GM21723 (cell line): ENCODE measurements around the gene SPTLC2.
A peak's percentile ranks its signal among the peaks of the same experiment; 100 is the strongest.

Source experiments
- ATAC-seq: cut with Tn5 transposase; IDR thresholded peaks from one replicate; pipeline ENCODE4 v1.9.1; 2021; ENCODE audit warnings: mild to moderate bottlenecking, moderate library complexity; ENCODE audit not compliant: unreplicated experiment

The SPTLC2 gene

DNA sequence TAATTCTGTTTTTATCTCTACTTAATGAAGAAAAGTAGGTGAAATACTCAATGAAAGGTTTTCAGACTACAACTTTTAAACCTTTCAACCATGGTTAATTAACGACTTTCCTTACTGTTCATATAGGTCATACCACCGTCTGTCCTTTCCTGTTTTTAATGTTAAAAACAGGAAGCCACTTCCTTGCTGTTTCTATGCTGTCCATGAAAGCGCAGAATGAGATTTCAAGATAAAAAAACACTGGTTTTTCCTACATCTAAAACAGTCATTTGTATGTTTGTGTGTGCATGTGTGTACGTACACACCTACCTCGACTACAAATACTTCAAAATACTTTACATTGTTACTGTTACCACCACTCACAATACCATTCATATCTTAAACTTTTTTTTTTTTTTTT, 27.3 kb downstream of the SPTLC2 start:
- ATAC-seq: no peak

DNA sequence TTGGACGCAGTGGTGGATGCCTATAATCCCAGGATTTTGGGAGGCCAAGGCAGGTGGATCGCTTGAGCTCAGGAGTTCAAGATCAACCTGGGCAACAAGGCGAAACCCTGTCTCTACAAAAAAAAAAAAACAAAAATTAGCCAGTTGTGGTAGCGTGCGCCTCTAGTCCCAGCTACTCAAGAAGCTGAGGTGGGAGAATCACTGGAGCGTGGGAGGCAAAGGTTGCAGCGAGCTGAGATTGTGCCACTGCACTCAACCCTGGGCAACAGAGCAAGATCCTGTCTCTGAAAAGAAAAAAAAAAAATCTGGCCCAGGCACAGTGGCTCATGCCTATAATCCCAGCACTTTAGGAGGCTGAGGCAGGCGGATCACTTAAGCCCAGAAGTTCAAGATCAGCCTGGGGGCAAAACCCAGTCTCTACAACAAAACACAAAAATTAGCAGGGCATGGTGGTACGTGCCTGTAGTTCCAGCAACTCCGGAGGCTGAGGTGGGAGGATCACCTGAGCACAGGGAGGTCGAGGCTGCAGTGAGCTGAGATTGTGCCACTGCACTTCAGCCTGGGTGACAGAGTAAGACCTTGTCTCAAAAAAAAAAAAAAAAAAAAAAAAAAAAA, 27.9 kb downstream of the SPTLC2 start:
- ATAC-seq: peak; percentile 58

DNA sequence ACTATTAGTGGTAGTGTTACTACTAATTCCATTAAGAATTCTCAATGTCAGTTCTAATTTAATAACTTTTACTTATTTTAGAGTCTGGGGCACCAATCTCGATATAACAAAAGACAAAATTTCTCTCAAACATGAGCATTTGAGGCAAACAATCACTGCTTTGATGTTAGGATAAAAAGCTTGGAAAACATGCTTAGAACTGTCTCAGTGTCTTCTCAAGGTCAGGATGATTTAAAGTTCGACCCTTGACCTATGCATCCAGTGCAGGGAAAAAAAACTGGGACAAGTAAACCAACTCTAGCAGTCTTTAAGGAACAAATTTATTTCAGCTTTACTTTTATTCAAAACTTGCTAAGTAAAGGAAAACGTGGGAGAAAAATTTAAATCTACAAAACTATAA, 31.1 kb downstream of the SPTLC2 start:
- ATAC-seq: no peak

DNA sequence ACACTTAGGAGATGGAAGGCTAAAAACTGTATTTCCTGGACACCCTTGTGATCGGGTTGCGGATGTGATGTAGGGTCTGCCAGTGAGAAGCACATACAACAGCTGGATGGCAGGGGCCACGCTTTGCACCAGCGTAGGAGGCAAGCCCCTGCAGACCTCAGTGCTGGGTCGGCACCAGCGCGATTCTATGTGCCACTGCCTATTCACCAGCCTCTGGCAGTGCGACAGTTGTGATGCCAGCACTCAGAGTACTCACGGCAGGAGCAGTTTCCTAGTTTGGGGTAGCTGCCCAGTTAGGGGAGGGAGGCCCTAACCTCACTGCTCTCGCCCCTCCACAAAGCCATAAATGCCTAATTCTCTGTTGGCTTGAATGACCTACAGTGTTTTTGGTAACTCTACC, 31.6 kb downstream of the SPTLC2 start:
- no peak for ATAC-seq

DNA sequence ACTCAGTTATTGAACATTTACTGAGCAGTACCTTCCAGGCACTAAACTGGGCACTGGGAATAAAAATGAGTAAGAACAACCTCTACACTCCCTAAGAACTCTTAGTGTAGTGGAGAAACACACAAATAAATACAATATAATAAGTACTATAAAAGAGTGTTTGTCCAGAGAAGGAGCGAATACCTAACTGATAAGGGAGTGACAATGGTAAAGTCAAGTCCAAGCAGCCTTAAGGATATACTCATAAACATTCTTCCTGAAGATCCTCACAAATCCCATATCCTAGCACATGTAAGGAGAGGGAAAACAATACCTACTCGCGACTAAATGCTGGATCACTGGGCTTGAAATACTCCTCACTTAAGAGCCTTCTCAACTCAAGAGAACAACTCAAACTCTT, 32.8 kb downstream of the SPTLC2 start:
- ATAC-seq: no peak

DNA sequence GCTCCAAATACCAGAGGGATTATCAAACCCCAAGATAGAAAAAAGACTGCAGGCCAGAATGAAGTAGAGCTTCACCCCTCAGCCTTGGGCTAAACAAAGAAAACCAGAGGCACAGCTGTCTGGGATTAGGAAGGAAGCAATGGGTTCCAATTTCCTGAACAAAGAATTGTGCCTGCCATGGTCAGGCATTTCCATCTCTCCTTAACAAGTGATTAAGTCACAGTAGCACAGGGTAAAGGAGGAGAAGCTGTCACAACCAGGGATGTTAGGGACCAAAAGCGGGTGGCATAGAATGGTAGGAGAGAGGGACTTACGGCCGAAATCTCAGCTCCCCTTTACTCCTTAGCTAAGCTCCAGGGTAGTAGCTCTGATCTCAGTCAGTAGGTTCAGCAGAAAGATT, 33.9 kb downstream of the SPTLC2 start:
- ATAC-seq: no peak

DNA sequence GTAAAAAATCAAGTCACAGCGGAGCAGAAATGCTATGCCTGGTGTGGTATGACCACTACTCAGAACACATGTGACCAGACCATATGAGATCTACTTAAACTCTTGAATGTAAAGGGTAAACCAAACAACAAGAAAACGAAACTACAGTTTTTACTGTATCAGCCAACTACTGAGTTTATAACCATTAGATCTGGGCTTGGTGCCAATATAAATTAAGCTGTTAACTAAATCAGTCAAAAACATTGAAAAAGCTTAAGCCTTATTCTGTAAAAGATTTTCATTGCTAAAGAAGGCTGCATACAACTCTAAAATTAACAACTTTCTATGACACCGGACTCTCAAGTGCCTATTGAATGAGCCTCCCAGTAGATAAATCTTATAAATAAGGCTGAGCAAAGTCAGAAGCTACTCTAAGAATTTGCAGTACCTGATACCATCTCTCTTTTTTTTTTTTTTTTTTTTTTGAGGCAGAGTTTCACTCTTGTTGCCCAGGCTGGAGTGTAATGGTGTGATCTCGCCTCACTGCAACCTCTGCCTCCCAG, 35.4 kb downstream of the SPTLC2 start:
- peak; percentile 97 for ATAC-seq

DNA sequence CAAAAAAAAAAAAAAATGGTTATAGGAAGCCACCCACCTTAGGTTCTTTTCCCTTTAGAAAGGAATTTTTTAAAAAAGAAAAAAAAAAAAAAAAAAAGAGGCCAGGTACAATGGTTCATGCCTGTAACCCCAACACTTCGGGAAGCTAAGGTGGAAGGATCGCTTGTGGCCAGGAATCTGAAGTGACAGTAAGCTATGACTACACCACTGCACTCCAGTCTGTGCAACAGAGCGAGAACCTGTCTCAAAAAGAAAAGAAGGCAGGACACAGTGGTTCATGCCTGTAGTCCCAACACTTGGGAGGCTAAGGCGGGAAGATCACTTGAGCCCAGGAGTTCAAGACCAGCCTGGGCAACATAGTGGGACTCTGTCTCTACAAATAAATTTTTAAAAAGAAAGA, 36.0 kb downstream of the SPTLC2 start:
- ATAC-seq: no peak

DNA sequence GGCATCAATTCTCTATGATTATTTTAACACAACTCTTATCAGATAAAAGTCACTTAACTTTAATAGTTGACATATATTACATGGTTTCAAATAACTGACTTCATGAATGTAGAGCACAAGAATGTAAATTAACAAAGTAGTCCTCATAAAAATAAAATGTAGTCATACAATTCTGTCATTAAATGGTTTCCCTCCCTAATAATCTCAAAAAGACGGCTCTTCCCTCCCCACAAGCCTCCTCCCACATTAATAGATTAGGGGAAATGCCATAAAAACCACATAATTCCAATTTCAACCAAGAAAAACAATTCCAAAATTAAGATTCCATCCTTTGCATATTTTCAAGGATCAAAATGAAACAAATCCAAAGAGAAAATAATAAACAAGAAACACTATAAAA, 36.7 kb downstream of the SPTLC2 start:
- no peak for ATAC-seq

DNA sequence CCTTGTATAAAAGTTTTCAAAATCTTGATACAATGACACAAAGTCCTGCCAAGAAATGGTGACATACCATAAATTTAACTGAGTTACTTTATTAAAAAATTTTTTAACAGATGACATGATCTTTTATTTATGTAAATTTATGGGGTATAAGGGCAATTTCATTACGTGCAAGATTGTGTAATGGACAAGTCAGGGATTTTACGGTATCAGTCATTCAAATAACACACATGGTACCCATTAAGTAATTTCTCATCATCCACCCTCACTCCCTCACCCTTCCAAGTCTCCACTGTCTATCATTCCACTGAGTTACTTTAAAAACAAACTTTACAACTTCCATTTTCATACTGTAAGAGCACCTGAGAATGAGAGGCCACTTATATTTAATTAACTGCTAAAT, 37.4 kb downstream of the SPTLC2 start:
- ATAC-seq: no peak

DNA sequence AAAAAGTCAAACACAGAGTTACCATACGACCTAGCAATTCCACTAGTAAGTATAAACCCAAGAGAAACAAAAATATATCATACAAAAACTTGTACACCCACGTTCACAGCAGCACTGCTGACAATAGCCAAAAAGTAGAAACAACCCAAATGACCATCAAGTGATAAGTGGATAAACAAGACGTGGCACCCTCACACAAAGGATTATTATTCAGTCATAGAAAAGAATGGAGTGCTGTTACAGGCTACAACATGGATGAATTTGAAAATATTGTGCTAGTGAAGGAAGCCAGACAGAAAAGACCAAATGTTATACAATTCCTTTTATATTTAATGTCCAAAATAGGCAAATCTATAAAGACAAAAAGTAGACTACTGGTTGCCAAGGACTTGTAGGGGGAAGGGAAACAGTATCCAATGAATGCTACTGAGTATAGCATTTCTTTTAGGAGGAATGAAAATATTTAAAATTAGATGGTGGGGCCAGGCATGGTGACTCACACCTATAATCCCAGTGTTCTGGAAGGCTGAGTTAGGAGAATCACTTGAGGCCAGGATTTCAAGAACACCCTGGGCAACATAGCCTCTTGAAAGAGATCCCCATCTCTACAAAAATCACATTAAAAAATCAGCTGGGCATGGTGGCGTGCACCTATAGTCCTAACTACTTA, 41.9 kb downstream of the SPTLC2 start:
- ATAC-seq: no peak

DNA sequence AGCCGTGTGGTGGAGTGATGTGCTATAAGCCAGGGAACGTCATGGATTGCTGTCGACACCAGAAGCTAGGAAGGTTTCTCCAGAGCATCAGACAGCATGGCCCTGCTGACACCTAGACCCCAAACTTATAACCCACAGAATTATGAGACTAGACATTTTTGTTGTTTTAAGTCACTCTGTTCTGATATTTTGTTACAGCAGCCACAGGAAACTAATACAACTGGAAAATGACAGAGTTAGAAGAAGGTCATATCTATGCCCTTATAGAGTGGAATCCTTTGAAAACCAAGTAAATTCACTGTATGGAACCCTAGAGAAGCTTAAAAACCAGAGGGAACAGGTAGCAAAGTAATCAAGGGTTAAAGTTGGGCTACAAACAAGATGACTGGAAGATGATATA, 42.5 kb downstream of the SPTLC2 start:
- no peak for ATAC-seq

DNA sequence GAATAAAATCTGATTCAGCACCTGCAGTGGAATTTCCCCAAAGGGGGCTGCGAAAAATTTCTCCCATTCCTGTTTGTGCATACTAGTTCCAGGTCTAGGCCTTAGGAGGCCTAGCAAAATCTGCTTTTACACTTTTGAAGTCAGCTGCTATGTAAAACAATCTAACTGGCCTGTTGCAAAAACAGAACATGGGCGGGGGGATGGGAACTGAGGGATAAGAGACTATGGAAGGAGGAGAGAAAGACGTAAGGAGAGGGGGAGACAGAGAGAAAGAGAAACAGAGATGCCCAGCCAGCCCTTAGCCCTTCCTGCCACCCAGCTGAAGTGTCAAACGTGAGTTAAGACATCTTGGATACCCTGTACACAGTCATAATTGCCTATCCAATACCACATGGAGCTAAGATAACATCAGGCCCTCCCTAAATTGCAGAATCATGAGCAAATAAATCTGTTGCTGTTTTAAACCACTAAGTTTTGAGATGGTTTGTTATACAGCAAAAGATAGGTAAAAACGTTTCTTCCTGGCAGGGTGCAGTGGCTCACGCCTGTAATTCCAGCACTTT, 45.6 kb downstream of the SPTLC2 start:
- ATAC-seq: no peak

DNA sequence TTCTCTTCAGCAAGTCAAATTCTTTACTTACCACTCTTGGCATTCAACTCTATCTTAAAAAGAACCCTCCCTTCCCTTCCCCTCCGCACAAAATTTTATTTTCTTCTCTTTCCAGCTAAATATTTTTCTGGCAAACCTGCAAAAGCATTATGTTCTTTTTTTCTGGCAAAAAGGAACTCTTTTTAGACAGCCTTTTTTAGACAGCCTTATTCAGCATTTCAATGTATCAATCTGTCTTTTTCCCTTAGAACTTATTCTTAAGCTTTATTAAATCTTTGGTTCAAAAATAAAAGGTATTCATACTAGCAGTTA, 50.5 kb downstream of the SPTLC2 start:
- no peak for ATAC-seq

DNA sequence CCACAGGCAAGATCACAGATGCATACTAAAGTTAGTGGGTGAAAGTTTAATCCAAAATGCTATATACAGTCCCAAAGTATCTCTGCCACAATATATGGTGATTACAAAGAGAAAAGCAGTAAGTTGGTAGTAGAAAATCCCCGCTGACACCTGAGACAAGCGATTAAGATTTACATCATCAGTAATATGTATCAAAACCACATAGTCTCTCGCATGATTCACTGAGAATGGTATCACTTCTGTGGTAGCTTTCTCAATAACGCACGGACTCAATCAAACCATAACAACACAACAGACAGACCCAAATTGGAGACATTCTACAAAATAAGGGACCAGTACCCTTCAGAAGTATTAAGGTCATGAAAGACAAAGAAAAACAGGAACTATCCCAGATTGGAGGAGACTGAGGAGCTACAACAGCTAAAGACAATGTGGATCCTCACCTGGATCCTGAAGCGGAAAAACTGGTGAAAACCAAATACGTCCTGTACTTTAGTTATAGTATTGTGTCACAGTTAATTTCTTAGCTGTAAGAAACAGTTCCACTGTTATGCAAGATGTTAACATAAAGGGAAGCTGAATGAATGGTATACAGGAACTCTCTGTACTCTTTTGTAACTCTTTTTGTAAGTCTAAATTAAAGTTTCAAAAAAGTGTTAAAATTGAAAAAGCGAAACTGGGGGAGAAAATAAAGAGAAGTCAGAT, 51.0 kb downstream of the SPTLC2 start:
- ATAC-seq: no peak

DNA sequence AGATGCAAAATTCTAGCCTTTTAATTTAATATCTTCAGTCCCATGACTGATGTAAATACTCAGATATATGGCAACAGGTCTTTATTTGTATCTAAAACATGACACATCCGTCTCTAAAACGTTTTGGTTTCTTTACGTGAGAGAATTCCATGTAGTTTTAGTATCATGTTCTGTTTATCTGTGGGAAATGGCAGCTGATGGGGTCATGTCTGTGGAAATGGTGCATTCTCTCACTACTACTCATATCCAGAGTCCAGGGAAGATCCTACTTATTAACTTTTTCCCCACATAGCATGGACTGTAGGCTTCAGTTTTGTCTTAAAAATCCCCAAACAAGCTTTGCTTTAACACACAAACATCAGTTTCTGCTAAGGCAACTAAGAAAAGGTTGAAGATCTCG, 53.8 kb downstream of the SPTLC2 start:
- ATAC-seq: no peak

DNA sequence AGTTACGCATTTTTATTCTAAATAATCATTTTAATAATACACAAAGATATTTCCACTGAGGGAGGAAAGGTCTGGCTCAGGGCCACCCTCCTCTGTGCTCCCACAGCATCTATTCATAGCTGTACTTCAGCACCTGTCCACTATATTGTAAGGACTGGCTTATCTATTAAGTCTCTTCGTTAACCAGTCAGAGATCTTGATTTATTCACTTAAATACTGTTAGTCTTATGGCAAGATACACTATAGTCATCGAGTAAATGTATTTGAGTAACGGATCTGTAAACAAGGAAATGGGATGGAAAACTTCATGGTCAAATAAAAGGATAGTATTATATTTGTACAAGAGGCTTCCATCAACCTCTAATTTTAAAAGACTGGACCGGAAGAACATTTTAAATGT, 54.6 kb downstream of the SPTLC2 start:
- ATAC-seq: no peak

DNA sequence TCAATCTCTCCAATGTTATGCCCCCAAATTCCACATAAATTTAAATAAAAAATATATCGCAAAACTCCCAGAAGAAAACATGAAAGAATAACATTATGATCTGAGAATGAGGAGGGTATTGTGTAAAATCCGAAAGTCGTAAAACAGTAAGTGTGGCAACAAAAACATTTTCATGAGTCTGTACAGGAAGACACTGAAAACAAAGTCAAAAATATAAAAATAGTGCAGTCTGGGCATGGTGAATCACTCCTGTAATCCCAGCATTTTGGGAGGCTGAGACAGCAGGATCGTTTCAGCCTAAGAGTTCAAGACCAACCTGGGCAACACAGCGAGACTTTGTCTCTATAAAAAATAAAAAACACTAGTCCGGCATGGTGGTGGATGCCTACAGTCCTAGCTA, 57.1 kb downstream of the SPTLC2 start:
- no peak for ATAC-seq

DNA sequence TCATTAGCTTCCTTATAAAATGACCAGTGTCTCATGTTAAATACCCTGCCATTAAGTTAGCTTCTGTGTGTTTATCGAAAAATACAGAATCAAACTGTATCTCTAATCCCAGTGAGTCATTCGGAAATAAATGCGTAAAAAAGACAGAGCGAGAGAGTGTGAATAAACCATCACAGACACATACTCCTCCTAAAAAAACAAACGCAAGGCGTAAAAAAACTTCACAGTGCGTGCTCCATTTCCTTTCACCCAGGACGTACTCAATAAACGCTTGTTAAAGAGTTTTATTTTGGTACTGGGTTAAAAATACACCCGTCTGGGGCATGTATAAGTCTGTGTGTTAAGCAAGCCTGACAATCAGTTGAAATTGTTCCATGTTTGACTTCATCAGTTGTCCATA, 59.0 kb downstream of the SPTLC2 start:
- no peak for ATAC-seq

DNA sequence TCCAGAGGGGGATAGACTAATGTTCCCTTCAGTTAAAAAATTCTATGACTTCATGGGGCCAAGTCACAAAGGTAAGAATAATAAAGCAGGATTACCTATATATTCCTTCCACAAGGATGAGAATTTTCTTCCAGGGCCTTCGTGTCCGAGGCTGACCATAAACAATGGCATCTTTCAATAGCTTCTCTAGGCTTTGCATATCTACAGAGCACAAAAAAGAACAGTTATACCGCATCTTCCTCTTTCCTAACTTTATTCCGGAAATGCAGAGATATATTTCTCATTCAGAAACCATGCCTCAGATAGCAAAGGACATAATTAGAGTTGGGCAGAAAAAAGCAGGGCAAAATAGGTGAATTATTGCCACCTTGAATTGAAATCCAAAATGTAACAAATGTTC, 59.5 kb downstream of the SPTLC2 start:
- ATAC-seq: no peak

DNA sequence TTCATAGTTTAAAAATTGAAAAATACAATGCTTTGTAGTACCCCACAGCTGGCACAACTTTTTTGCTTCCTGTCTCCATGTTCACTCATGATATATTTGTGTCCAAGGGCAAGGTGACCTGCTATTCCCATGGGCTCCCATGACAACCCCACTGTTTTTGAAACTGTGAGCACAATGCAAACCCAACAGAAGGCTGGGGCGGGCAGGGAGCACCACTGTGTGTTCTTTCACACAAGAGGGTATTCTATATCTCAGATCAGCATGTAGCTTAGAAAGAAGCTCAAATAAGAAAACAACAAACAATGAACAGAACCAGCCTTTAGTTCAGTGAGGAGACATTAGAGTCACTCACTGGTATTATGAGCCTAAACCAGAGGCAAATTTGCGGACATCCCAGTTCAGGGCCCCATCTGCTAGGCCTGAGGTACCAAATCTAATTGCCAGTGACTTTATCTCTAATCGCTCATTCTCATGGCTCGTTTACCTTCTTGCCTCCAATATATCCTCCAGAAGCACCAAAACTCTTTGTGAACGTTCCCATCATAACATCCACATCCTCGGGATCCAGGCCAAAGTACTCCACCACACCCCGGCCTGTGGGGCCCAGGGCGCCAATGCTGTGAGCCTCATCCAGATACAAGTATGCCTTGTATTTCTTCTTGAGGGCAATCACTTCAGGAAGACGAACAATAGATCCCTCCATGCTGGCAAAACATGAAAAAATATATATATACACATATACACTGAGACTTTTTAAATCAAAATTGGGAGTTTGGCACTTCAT, 61.4 kb downstream of the SPTLC2 start:
- peak; percentile 16 for ATAC-seq
